Measurements from ENCODE around the gene TAAR6.

DNA sequence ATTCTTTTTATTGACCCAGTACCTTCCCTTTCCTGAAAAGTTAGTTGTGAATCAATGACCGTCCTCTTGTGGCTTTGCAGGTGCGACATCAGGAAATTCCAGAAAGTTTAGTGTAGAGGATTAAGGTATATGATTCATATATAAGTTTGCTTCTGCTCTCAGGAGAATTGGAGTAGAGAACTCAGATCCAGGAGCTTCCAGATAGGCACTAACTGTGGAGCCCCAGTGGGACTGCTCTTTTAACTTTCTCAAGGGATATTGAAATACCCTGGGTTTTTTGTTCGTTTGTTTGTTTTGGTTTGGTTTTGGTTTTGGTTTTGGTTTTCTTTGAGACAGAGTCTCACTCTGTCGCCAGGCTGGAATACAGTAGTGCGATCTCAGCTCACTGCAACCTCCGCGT is 44.4 kb downstream of the TAAR6 start:
- TF ChIP-seq, protein P1, sequence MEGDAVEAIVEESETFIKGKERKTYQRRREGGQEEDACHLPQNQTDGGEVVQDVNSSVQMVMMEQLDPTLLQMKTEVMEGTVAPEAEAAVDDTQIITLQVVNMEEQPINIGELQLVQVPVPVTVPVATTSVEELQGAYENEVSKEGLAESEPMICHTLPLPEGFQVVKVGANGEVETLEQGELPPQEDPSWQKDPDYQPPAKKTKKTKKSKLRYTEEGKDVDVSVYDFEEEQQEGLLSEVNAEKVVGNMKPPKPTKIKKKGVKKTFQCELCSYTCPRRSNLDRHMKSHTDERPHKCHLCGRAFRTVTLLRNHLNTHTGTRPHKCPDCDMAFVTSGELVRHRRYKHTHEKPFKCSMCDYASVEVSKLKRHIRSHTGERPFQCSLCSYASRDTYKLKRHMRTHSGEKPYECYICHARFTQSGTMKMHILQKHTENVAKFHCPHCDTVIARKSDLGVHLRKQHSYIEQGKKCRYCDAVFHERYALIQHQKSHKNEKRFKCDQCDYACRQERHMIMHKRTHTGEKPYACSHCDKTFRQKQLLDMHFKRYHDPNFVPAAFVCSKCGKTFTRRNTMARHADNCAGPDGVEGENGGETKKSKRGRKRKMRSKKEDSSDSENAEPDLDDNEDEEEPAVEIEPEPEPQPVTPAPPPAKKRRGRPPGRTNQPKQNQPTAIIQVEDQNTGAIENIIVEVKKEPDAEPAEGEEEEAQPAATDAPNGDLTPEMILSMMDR (IDR thresholded peaks at IDR 0.05; ENCODE audit: low read depth, low read length) = no peak
- TF ChIP-seq EZH2phosphoT487 (IDR thresholded peaks at IDR 0.05; ENCODE audit: low read depth) = no peak
